ENCODE measurements around the gene MRGPRF. TPM values are rescaled to one million over a fixed set of nuclear protein-coding genes. Genes with fewer than 3 reads are reported as not detected.

MRGPRF gene
- polyA plus RNA-seq, 1 of the 3 experiments (the other 2 are of a cell fraction), result 0.18 TPM

- WGBS (ENCODE audit: low lambda C conversion rate), result 76% methylated on average over 10 of the region's 13 CpGs
- H3K27ac ChIP-seq (ENCODE audit: low read depth in 2 of 2, low read length in 1 of 2), result no peak overlapping the region
- ChIA-PET POLR2A (no interaction called here), CTCF (interaction anchor here (1.3 to 2.2 kb wide), 2 partner anchors 9 to 27 kb away, joined by 3 to 6 read pairs; no protein-coding TSS in a partner anchor)
- peaks cover 0 to 14% of the 10 kb centered on the region in 2 experiments; a peak in 1 of 4 replicates for H3K4me1 ChIP-seq (ENCODE audit: control insufficient read depth in 1 of 2, insufficient read depth in 2 of 2, low read depth in 1 of 2, low read length in 1 of 2)
- H3K9me2 ChIP-seq, result no peaks in the 10 kb centered on the region
- DNase-seq, result no peak
- no peak overlapping the region for H2AFZ ChIP-seq (ENCODE audit: low read depth)
- H3K79me2 ChIP-seq (ENCODE audit: insufficient read depth), result no peaks in the 10 kb centered on the region
- no peaks in the 10 kb centered on the region for H3K27me3 ChIP-seq (ENCODE audit: insufficient read depth)
- H3F3A ChIP-seq (replicated peaks; ENCODE audit: insufficient read depth), result no peaks in the 10 kb centered on the region
- no peak overlapping the region for H3K9ac ChIP-seq
- no peak overlapping the region for H3K4me3 ChIP-seq (ENCODE audit: low read depth in 2 of 2, low read length in 1 of 2)
- no peaks in the 10 kb centered on the region for H3K9me3 ChIP-seq
- no peaks in the 10 kb centered on the region for H3K36me3 ChIP-seq (replicated peaks in 1 of 2; ENCODE audit: control insufficient read depth in 1 of 2, insufficient read depth in 2 of 2, low read length in 1 of 2)
- H4K20me1 ChIP-seq (ENCODE audit: insufficient read depth), result no peaks in the 10 kb centered on the region
- TF ChIP-seq NFIC (IDR thresholded peaks at IDR 0.05; ENCODE audit: borderline replicate concordance) (no peak), EP300 (IDR thresholded peaks at IDR 0.05; ENCODE audit: borderline replicate concordance in 1 of 2, low read depth in 1 of 2, low read length in 1 of 2) (no peak), RXRA (IDR thresholded peaks at IDR 0.05; ENCODE audit: borderline replicate concordance, low read depth) (no peak)
- H3K4me2 ChIP-seq, result no peak overlapping the region
Observed at GRCh38 chr11:69018924-69019323, 5.9 kb upstream of the MRGPRF start.

GRCh38 chr11:69017951-69018350 lies 4.9 kb upstream of the MRGPRF start:
- H3F3A ChIP-seq (replicated peaks; ENCODE audit: insufficient read depth), result no peaks in the 10 kb centered on the region
- no peaks in the 10 kb centered on the region for H3K9me3 ChIP-seq
- no peaks in the 10 kb centered on the region for H4K20me1 ChIP-seq (ENCODE audit: insufficient read depth)
- H3K79me2 ChIP-seq (ENCODE audit: insufficient read depth), result no peaks in the 10 kb centered on the region
- H3K36me3 ChIP-seq (replicated peaks in 1 of 2; ENCODE audit: control insufficient read depth in 1 of 2, insufficient read depth in 2 of 2, low read length in 1 of 2), result no peaks in the 10 kb centered on the region
- POLR2A ChIA-PET, result no interaction called here
- H3K27me3 ChIP-seq (ENCODE audit: insufficient read depth), result no peaks in the 10 kb centered on the region
- no peak overlapping the region for H3K9ac ChIP-seq
- peaks cover 9 to 23% of the 10 kb centered on the region in 2 experiments; a peak in 2 of 4 replicates for H3K4me1 ChIP-seq (ENCODE audit: control insufficient read depth in 1 of 2, insufficient read depth in 2 of 2, low read depth in 1 of 2, low read length in 1 of 2)
- H3K4me2 ChIP-seq, result no peak overlapping the region
- 83% methylated on average over 10 of the region's 10 CpGs for WGBS (ENCODE audit: low lambda C conversion rate)
- CTCF ChIA-PET, result interaction anchor here (1.4 kb wide), 1 partner anchor 26 kb away, joined by 8 read pairs; no protein-coding TSS in a partner anchor
- no peak overlapping the region for H3K27ac ChIP-seq (ENCODE audit: low read depth in 2 of 2, low read length in 1 of 2)
- no peak for DNase-seq
- H3K4me3 ChIP-seq (ENCODE audit: low read depth in 2 of 2, low read length in 1 of 2), result no peak overlapping the region
- TF ChIP-seq YY1 (IDR thresholded peaks at IDR 0.05; ENCODE audit: low read depth) (no peak), FOXJ3 (CRISPR knock-in tag; IDR thresholded peaks at IDR 0.05) (no peak), RAD21 (IDR thresholded peaks at IDR 0.05; ENCODE audit: low read length) (no peak), GABPA (IDR thresholded peaks at IDR 0.05; ENCODE audit: low read depth) (no peak), TAF1 (IDR thresholded peaks at IDR 0.05; ENCODE audit: borderline replicate concordance, low read depth, low read length) (no peak), POLR2AphosphoS5 (IDR thresholded peaks at IDR 0.05; ENCODE audit: low read depth, low read length) (no peak), REST (IDR thresholded peaks at IDR 0.05; ENCODE audit: low read depth, low read length) (no peak), RCOR1 (IDR thresholded peaks at IDR 0.05; ENCODE audit: low read length) (no peak), RFX5 (IDR thresholded peaks at IDR 0.05; ENCODE audit: low read length) (no peak), USF2 (IDR thresholded peaks at IDR 0.05; ENCODE audit: borderline replicate concordance, low read depth, low read length) (no peak), RXRA (IDR thresholded peaks at IDR 0.05; ENCODE audit: borderline replicate concordance, low read depth) (no peak), EZH2phosphoT487 (IDR thresholded peaks at IDR 0.05; ENCODE audit: borderline replicate concordance, low read depth) (no peak), GATA2 (CRISPR knock-in tag; IDR thresholded peaks at IDR 0.05) (no peak), NFIC (IDR thresholded peaks at IDR 0.05; ENCODE audit: borderline replicate concordance) (no peak), SMC3 (IDR thresholded peaks at IDR 0.05; ENCODE audit: low read depth, low read length) (no peak), ZBTB33 (IDR thresholded peaks at IDR 0.05; ENCODE audit: borderline replicate concordance, low read depth) (no peak)
- H2AFZ ChIP-seq (ENCODE audit: low read depth), result no peak overlapping the region
- no peaks in the 10 kb centered on the region for H3K9me2 ChIP-seq

All from SK-N-SH (cell line).